ENCODE results near the gene KCNAB2.

DNA sequence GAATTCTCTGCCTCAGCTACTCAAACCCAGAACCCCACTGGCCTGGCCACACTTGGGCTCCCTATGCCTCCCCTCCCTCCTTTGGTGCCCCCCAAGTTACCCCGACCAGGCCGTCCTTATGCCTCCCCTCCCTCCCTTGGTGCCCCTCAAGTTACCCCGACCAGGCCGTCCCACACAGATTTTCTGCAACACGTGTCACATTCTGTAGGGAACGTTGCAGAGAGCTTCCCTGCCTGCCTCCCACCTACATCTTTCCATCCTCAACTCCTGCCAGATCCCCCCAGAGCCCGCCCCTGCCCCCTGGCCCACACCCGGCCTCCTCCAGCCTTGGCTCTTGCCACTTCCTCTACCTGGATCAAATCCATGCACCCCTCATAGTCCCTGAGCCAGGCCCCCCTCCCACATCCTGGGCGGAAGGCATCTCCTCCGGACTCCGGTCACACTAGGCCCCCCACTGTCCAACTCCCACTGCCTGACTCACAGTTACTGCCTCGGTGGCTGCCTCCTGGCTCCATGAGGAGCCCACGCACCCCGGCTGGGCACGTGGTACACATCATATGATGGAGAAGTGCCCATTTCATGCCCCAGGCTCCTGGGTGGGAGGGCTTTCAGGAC, 41.2 kb downstream of the KCNAB2 start:
- TF ChIP-seq, protein P1, sequence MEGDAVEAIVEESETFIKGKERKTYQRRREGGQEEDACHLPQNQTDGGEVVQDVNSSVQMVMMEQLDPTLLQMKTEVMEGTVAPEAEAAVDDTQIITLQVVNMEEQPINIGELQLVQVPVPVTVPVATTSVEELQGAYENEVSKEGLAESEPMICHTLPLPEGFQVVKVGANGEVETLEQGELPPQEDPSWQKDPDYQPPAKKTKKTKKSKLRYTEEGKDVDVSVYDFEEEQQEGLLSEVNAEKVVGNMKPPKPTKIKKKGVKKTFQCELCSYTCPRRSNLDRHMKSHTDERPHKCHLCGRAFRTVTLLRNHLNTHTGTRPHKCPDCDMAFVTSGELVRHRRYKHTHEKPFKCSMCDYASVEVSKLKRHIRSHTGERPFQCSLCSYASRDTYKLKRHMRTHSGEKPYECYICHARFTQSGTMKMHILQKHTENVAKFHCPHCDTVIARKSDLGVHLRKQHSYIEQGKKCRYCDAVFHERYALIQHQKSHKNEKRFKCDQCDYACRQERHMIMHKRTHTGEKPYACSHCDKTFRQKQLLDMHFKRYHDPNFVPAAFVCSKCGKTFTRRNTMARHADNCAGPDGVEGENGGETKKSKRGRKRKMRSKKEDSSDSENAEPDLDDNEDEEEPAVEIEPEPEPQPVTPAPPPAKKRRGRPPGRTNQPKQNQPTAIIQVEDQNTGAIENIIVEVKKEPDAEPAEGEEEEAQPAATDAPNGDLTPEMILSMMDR (IDR thresholded peaks at IDR 0.05) = no peak
- no peak for TF ChIP-seq EZH2 (IDR thresholded peaks at IDR 0.05)
